Fibroblast of mammary gland (primary cell): ENCODE results near the gene SOWAHC.

Source experiments
- DNase-seq: peaks from one replicate; pipeline ENCODE4 v3.0.0-alpha.2; 2010; ENCODE audit warnings: low read depth
- H3K4me3 ChIP-seq: 2 replicates; pipeline ENCODE4 v1.5.1; 2011; ENCODE audit warnings: low read depth, mild to moderate bottlenecking, low read length, moderate library complexity; ENCODE audit not compliant: control insufficient read depth
- TF ChIP-seq, protein P1 (sequence below): conservative IDR thresholded peaks from 2 replicates; pipeline ENCODE4 v1.5.1; 2011; ENCODE audit warnings: low read depth, low read length, inconsistent platforms; ENCODE audit not compliant: control insufficient read depth, insufficient read depth

The SOWAHC gene

DNA sequence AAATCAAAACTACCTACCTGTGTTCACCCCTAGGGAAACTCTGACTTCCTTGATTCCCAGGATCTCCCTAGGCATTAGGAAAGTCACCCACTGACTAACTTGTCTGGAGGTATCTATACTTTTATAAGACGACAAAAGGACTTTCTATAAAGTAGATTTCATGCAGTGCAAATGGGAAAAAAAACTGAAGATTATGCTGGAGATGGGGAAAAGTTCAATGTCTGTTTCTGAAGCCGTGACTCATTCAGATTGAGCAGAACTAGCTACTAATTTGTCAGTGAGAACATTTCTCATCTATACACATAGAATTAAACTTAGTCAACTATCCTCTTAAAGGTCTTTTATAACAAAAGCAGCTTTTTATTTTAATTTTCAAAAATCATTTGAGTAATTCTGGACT, 6.4 kb upstream of the SOWAHC start:
- no peak overlapping the region for H3K4me3 ChIP-seq
- TF ChIP-seq, protein P1, sequence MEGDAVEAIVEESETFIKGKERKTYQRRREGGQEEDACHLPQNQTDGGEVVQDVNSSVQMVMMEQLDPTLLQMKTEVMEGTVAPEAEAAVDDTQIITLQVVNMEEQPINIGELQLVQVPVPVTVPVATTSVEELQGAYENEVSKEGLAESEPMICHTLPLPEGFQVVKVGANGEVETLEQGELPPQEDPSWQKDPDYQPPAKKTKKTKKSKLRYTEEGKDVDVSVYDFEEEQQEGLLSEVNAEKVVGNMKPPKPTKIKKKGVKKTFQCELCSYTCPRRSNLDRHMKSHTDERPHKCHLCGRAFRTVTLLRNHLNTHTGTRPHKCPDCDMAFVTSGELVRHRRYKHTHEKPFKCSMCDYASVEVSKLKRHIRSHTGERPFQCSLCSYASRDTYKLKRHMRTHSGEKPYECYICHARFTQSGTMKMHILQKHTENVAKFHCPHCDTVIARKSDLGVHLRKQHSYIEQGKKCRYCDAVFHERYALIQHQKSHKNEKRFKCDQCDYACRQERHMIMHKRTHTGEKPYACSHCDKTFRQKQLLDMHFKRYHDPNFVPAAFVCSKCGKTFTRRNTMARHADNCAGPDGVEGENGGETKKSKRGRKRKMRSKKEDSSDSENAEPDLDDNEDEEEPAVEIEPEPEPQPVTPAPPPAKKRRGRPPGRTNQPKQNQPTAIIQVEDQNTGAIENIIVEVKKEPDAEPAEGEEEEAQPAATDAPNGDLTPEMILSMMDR = no peak
- peak; percentile 54 for DNase-seq

GRCh38 chr2:109609352-109610024, 4.7 kb upstream of the SOWAHC start:
- TF ChIP-seq, protein P1 = no peak
- H3K4me3 ChIP-seq = no peak overlapping the region
- DNase-seq = peak; percentile 47

DNA sequence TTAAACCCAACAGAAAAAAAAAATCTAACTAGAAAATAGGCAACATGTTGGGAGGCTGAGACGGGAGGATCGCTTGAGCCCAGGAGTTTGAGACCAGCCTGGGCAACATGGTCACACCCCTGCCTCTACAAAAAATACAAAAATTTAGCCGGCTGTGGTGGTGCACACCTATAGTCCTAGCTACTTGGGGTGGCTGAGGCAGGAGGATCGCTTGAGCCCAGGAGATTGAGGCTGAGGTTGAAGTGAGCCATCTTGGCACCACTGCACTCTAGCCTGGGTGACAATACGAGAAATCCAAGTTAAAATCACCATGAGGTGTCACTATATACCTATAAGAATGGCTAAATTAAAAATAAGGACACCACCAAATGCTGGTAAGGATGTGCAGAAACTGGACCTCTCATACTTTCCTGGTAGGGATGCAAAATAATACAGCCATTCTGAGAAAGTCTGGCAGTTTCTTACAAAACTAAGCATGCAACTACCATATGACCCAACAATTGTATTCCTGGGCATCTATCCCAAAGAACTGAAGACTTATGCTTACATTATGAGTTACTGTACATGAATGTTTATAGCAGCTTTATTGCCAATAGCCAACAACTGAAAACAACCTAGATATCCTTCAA, 2.6 kb upstream of the SOWAHC start:
- H3K4me3 ChIP-seq = peak overlapping the region; percentile 77
- DNase-seq = peak; percentile 85

GRCh38 chr2:109613081-109613921, 863 bp upstream of the SOWAHC start:
- peak; percentile 72 for DNase-seq
- TF ChIP-seq, protein P1 = no peak
- peak overlapping the region; percentile 77 for H3K4me3 ChIP-seq

More for the DNA sequence above, 2.6 kb upstream of the SOWAHC start:
- TF ChIP-seq, protein P1 = no peak

- peak overlapping the region; percentile 53 for H3K4me3 ChIP-seq
- DNase-seq = no peak
- TF ChIP-seq, protein P1 = no peak
Measured at GRCh38 chr2:109614715-109615636, 812 bp downstream of the SOWAHC start.

DNA sequence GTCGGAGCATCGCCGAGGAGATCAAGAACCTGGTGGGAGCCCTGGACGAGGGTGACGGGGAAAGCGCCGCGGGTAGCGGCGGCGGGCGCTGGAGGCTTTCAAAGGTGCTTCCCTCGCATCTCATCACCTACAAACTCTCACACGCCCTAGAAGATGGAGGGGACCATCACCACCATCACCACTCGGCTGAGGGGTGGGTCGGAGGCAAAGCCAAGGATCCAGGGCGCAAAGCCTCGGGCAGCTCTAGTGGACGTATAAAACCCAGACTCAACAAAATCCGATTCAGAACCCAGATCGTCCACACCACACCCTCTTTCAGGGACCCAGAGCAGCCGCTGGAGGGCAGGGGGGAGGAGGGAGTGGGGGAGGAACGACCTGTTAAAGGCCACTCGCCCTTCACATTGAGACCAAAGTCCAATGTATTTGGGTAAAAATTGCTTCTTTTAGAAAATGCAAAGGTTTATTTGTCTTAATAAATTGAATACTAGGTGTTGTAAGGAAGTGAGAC, 1.5 kb downstream of the SOWAHC start:
- no peak for DNase-seq
- H3K4me3 ChIP-seq = peak overlapping the region; percentile 53
- TF ChIP-seq, protein P1 = no peak
